Endothelial cell of umbilical vein (primary cell): ENCODE measurements around the gene CAMKK2.

Experiments used
- CTCF ChIP-seq, 2 donors: IDR thresholded peaks; 1 replicate in 1 of 2; 2 replicates in 1 of 2; pipeline ENCODE4 v1.5.1; 2011; ENCODE audit warnings: low read length in 2 of 2, mild to moderate bottlenecking in 2 of 2, moderate library complexity in 2 of 2, control low read depth in 1 of 2, inconsistent platforms in 1 of 2, low read depth in 1 of 2; ENCODE audit not compliant: insufficient read depth in 1 of 2; ENCODE audit errors: extremely low read depth in 1 of 2
- EZH2 ChIP-seq: IDR thresholded peaks from 2 replicates; pipeline ENCODE4 v1.6.1; 2012; ENCODE audit warnings: borderline replicate concordance, low read depth, mild to moderate bottlenecking, moderate library complexity, low read length, inconsistent platforms; ENCODE audit not compliant: severe bottlenecking
- GATA2 ChIP-seq: IDR thresholded peaks from 2 replicates; pipeline ENCODE4 v1.7.0; 2011; ENCODE audit warnings: low read depth, mild to moderate bottlenecking, moderate library complexity, mixed read lengths, low read length; ENCODE audit not compliant: insufficient read length, insufficient read depth
- MAX ChIP-seq: IDR thresholded peaks from 2 replicates; pipeline ENCODE4 v1.6.1; 2011; ENCODE audit not compliant: insufficient read depth, insufficient read length
- POLR2A ChIP-seq: IDR thresholded peaks from 2 replicates; pipeline ENCODE4 v1.6.1; 2012; ENCODE audit warnings: low read depth, mild to moderate bottlenecking, control low read depth, low read length
- POLR2AphosphoS5 ChIP-seq: IDR thresholded peaks from 2 replicates; pipeline ENCODE4 v1.6.1; 2012; ENCODE audit warnings: low read depth, mild to moderate bottlenecking, control low read depth, low read length, moderate library complexity; ENCODE audit not compliant: insufficient read depth

- TF ChIP-seq CTCF (IDR thresholded peaks at IDR 0.05; ENCODE audit: extremely low read depth in 1 of 2, insufficient read depth in 1 of 2, low read depth in 1 of 2, low read length in 2 of 2) (no peak), POLR2A (no peak), EZH2 (no peak), POLR2AphosphoS5 (no peak), MAX (no peak), GATA2 (no peak)
Observed at GRCh38 chr12:121240062-121240420, 56.5 kb downstream of the CAMKK2 start.
